HepG2 (cell line): ENCODE data around the gene NEURL1.

Experiments
- ATF7-NPFF ChIP-seq: sonication (generic); formaldehyde crosslinking; IDR thresholded peaks from 2 replicates; pipeline ENCODE4 v1.8.1; 2023; ENCODE audit warnings: mild to moderate bottlenecking, low read depth, missing genetic modification reagents, moderate library complexity
- CHD4 ChIP-seq: fragments of 200-600 bp; sonication (generic); IDR thresholded peaks from 2 replicates; pipeline ENCODE4 v1.7.0; 2017; ENCODE audit warnings: mild to moderate bottlenecking, low read length, borderline replicate concordance
- EP300 ChIP-seq, 3 experiments: sonication (generic) in 1 of 3; formaldehyde crosslinking in 1 of 3; IDR thresholded peaks; 2 replicates each; pipeline versions ENCODE4 v1.5.1 to v1.6.1; 2011 to 2020; ENCODE audit warnings: low read depth in 2 of 3, low read length in 2 of 3, borderline replicate concordance in 1 of 3, improper control_type of control experiment in 1 of 3, mild to moderate bottlenecking in 1 of 3, missing genetic modification reagents in 1 of 3, moderate library complexity in 1 of 3
- FIP1L1 ChIP-seq: fragments of 200-400 bp; formaldehyde crosslinking; IDR thresholded peaks from 2 replicates; pipeline ENCODE4 v1.6.1; 2018; ENCODE audit warnings: low read depth, mild to moderate bottlenecking, low read length, moderate library complexity, borderline replicate concordance; ENCODE audit not compliant: insufficient read depth
- JUND ChIP-seq: sonication (generic); formaldehyde crosslinking; IDR thresholded peaks from 2 replicates; pipeline ENCODE4 v1.8.0; 2022; ENCODE audit warnings: mild to moderate bottlenecking, missing genetic modification reagents
- POLR2A ChIP-seq, 2 experiments: IDR thresholded peaks; 2 replicates each; pipeline ENCODE4 v1.6.1; 2011; ENCODE audit warnings: low read depth in 2 of 2, low read length in 2 of 2, mild to moderate bottlenecking in 1 of 2, moderate library complexity in 1 of 2; ENCODE audit not compliant: insufficient read depth in 1 of 2
- REL ChIP-seq: sonication (generic); formaldehyde crosslinking; conservative IDR thresholded peaks from 2 replicates; pipeline ENCODE4 v1.8.0; 2022; ENCODE audit warnings: mild to moderate bottlenecking, missing genetic modification reagents, moderate library complexity
- ZNF225 ChIP-seq: sonication (generic); formaldehyde crosslinking; IDR thresholded peaks from 2 replicates; pipeline ENCODE4 v1.4.0; 2020; ENCODE audit warnings: mild to moderate bottlenecking, missing genetic modification reagents
- ZNF354B ChIP-seq: sonication (generic); formaldehyde crosslinking; IDR thresholded peaks from 2 replicates; pipeline ENCODE4 v1.8.0; 2022; ENCODE audit warnings: mild to moderate bottlenecking, missing genetic modification reagents
- TF ChIP-seq, protein P1 (sequence below): sonication (generic); formaldehyde crosslinking; IDR thresholded peaks from 2 replicates; pipeline ENCODE4 v1.5.0; 2020; ENCODE audit warnings: mild to moderate bottlenecking, missing genetic modification reagents, moderate library complexity
- TF ChIP-seq, protein P2 (sequence below): IDR thresholded peaks from 2 replicates; pipeline ENCODE4 v1.6.1; 2016
- TF ChIP-seq, protein P3 (sequence below): sonication (generic); formaldehyde crosslinking; conservative IDR thresholded peaks from 2 replicates; pipeline ENCODE4 v1.8.0; 2022; ENCODE audit warnings: mild to moderate bottlenecking, moderate library complexity, missing genetic modification reagents
- TF ChIP-seq, protein P4 (sequence below): sonication (generic); formaldehyde crosslinking; IDR thresholded peaks from 2 replicates; pipeline ENCODE4 v1.5.0; 2020; ENCODE audit warnings: missing genetic modification reagents

DNA sequence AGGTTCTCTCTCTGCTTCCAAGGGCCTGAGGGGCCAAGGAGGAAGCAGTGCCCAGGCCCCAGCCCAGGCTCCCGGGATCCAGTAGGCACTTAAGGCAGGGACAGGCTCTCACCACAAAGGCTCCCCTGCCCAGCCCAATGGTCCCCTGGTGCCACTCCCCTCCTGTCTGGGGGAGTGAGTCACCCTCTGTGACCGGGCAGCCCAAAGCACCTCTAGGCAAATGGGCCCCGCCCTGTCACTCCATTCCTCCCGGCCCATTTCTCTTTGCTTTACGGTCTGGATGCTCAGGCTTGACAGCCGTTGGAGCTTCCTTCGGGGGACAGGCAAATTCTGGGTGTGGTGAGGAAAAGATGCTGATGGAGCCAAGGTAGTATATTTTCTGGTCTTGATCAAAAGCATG lies 14.4 kb upstream of the NEURL1 start, which contains the start of gene CALHM3:
- TF ChIP-seq FIP1L1 (no peak), CHD4 (no peak), EP300 (IDR thresholded peaks at IDR 0.05; ENCODE audit: low read depth in 2 of 2, low read length in 2 of 2) (no peak), EP300 (CRISPR knock-in tag; IDR thresholded peaks at IDR 0.05; ENCODE audit: borderline replicate concordance) (no peak), JUND (CRISPR knock-in tag) (no peak), ZNF354B (CRISPR knock-in tag) (no peak), ZNF225 (CRISPR knock-in tag) (no peak), POLR2A (IDR thresholded peaks at IDR 0.05; ENCODE audit: insufficient read depth in 1 of 2, low read depth in 2 of 2, low read length in 2 of 2) (no peak), ATF7-NPFF (CRISPR knock-in tag) (no peak), REL (CRISPR knock-in tag) (no peak)
- TF ChIP-seq, protein P1, sequence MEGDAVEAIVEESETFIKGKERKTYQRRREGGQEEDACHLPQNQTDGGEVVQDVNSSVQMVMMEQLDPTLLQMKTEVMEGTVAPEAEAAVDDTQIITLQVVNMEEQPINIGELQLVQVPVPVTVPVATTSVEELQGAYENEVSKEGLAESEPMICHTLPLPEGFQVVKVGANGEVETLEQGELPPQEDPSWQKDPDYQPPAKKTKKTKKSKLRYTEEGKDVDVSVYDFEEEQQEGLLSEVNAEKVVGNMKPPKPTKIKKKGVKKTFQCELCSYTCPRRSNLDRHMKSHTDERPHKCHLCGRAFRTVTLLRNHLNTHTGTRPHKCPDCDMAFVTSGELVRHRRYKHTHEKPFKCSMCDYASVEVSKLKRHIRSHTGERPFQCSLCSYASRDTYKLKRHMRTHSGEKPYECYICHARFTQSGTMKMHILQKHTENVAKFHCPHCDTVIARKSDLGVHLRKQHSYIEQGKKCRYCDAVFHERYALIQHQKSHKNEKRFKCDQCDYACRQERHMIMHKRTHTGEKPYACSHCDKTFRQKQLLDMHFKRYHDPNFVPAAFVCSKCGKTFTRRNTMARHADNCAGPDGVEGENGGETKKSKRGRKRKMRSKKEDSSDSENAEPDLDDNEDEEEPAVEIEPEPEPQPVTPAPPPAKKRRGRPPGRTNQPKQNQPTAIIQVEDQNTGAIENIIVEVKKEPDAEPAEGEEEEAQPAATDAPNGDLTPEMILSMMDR (CRISPR knock-in tag), result no peak
- TF ChIP-seq, protein P2, sequence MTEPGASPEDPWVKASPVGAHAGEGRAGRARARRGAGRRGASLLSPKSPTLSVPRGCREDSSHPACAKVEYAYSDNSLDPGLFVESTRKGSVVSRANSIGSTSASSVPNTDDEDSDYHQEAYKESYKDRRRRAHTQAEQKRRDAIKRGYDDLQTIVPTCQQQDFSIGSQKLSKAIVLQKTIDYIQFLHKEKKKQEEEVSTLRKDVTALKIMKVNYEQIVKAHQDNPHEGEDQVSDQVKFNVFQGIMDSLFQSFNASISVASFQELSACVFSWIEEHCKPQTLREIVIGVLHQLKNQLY (CRISPR knock-in tag), result no peak
- TF ChIP-seq, protein P3, sequence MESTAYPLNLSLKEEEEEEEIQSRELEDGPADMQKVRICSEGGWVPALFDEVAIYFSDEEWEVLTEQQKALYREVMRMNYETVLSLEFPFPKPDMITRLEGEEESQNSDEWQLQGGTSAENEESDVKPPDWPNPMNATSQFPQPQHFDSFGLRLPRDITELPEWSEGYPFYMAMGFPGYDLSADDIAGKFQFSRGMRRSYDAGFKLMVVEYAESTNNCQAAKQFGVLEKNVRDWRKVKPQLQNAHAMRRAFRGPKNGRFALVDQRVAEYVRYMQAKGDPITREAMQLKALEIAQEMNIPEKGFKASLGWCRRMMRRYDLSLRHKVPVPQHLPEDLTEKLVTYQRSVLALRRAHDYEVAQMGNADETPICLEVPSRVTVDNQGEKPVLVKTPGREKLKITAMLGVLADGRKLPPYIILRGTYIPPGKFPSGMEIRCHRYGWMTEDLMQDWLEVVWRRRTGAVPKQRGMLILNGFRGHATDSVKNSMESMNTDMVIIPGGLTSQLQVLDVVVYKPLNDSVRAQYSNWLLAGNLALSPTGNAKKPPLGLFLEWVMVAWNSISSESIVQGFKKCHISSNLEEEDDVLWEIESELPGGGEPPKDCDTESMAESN (CRISPR knock-in tag), result no peak
- TF ChIP-seq, protein P4, sequence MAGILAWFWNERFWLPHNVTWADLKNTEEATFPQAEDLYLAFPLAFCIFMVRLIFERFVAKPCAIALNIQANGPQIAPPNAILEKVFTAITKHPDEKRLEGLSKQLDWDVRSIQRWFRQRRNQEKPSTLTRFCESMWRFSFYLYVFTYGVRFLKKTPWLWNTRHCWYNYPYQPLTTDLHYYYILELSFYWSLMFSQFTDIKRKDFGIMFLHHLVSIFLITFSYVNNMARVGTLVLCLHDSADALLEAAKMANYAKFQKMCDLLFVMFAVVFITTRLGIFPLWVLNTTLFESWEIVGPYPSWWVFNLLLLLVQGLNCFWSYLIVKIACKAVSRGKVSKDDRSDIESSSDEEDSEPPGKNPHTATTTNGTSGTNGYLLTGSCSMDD (CRISPR knock-in tag), result no peak
